ENCODE results near the gene FGF10.

The FGF10 gene

GRCh38 chr5:44257221-44257620 is 132.0 kb downstream of the FGF10 start:
- DNase-seq (ENCODE audit: low read depth): no peak

All from GM04503 (cell line).